ENCODE data around the gene PSMD9.

GRCh38 chr12:121845701-121846100 lies 42.9 kb upstream of the PSMD9 start:
- TF ChIP-seq CTCF (conservative IDR thresholded peaks at IDR 0.05; ENCODE audit: low read depth, low read length) = no peak
- no peak for TF ChIP-seq EZH2 (IDR thresholded peaks at IDR 0.05; ENCODE audit: low read length, unreplicated experiment)
